Neuronal stem cell (in vitro differentiated cells): ENCODE measurements around the gene ACSF3.
A peak's percentile ranks its signal among the peaks of the same experiment; 100 is the strongest.
"Not testable (repeated sequence)": the region's sequence is repeated elsewhere in the genome, so short reads cannot be mapped to it uniquely, and the experiment has no call there.

Experiments used
- DNase-seq: peaks from one replicate; pipeline ENCODE4 v3.0.0-alpha.2; 2013; ENCODE audit warnings: low spot score
- H2AFZ ChIP-seq: one replicate; pipeline ENCODE4 v1.6.1; 2013; ENCODE audit warnings: mild to moderate bottlenecking, low read length, inconsistent platforms
- H2AK5ac ChIP-seq: 2 replicates; pipeline ENCODE4 v1.6.1; 2013; ENCODE audit warnings: low read depth, mild to moderate bottlenecking, inconsistent platforms, low read length, moderate library complexity, mixed read lengths
- H2BK120ac ChIP-seq: 2 replicates; pipeline ENCODE4 v1.6.1; 2013; ENCODE audit warnings: low read depth, mild to moderate bottlenecking, inconsistent platforms, low read length, moderate library complexity, mixed read lengths
- H2BK12ac ChIP-seq: one replicate; pipeline ENCODE4 v1.6.1; 2013; ENCODE audit warnings: low read length, inconsistent platforms
- H2BK15ac ChIP-seq: 2 replicates; pipeline ENCODE4 v1.6.1; 2013; ENCODE audit warnings: mild to moderate bottlenecking, low read length, inconsistent platforms, mixed read lengths
- H2BK5ac ChIP-seq: one replicate; pipeline ENCODE4 v1.6.1; 2013; ENCODE audit warnings: inconsistent platforms, mild to moderate bottlenecking, low read length, moderate library complexity
- H3K14ac ChIP-seq: one replicate; pipeline ENCODE4 v1.6.1; 2013; ENCODE audit warnings: low read length, inconsistent platforms
- H3K18ac ChIP-seq: 2 replicates; pipeline ENCODE4 v1.6.1; 2013; ENCODE audit warnings: low read length, inconsistent platforms
- H3K23ac ChIP-seq: 2 replicates; pipeline ENCODE4 v1.6.1; 2013; ENCODE audit warnings: low read depth, mild to moderate bottlenecking, mixed read lengths, low read length, inconsistent platforms; ENCODE audit not compliant: poor library complexity
- H3K27ac ChIP-seq: replicated peaks from 3 replicates; pipeline ENCODE4 v1.5.1; 2013; ENCODE audit warnings: low read length, inconsistent platforms
- H3K27me3 ChIP-seq, 3 experiments: 2 replicates each; pipeline ENCODE4 v1.6.1; 2013; ENCODE audit warnings: low read length in 3 of 3, mild to moderate bottlenecking in 2 of 3, inconsistent platforms in 1 of 3, low read depth in 1 of 3, mixed read lengths in 1 of 3, moderate library complexity in 1 of 3; ENCODE audit not compliant: control insufficient read depth in 3 of 3, insufficient read depth in 3 of 3
- H3K36me3 ChIP-seq, 2 donors: replicated peaks in 1 of 2; 2 replicates each; pipeline ENCODE4 v1.6.1; 2013; ENCODE audit warnings: low read length in 2 of 2; ENCODE audit not compliant: control insufficient read depth in 2 of 2, insufficient read depth in 2 of 2
- H3K4ac ChIP-seq: 2 replicates; pipeline ENCODE4 v1.6.1; 2013; ENCODE audit warnings: inconsistent platforms, mild to moderate bottlenecking, low read length, moderate library complexity
- H3K4me1 ChIP-seq, 2 donors: 1 replicate in 1 of 2; 2 replicates in 1 of 2; pipeline ENCODE4 v1.6.1; 2013; ENCODE audit warnings: low read length in 2 of 2, low read depth in 1 of 2; ENCODE audit not compliant: control insufficient read depth in 2 of 2, insufficient read depth in 1 of 2
- H3K4me2 ChIP-seq: one replicate; pipeline ENCODE4 v1.6.1; 2013; ENCODE audit warnings: mild to moderate bottlenecking, low read length, inconsistent platforms; ENCODE audit not compliant: insufficient read depth, poor library complexity, severe bottlenecking
- H3K4me3 ChIP-seq, 2 donors: 2 replicates each; pipeline ENCODE4 v1.5.1; 2013; ENCODE audit warnings: low read length in 2 of 2, mild to moderate bottlenecking in 2 of 2, inconsistent platforms in 1 of 2, moderate library complexity in 1 of 2
- H3K79me1 ChIP-seq: one replicate; pipeline ENCODE4 v1.6.1; 2013; ENCODE audit warnings: low read depth, mild to moderate bottlenecking, inconsistent platforms, low read length, moderate library complexity
- H3K9ac ChIP-seq: one replicate; pipeline ENCODE4 v1.6.1; 2013; ENCODE audit warnings: mild to moderate bottlenecking, low read depth, low read length, inconsistent platforms; ENCODE audit not compliant: poor library complexity
- H3K9me3 ChIP-seq, 2 donors: replicated peaks in 1 of 2; 2 replicates each; pipeline versions ENCODE3 to v1.6.1; 2013; ENCODE audit warnings: low read length in 2 of 2, mild to moderate bottlenecking in 2 of 2, inconsistent platforms in 1 of 2, low read depth in 1 of 2, mixed read lengths in 1 of 2, moderate library complexity in 1 of 2; ENCODE audit not compliant: control insufficient read depth in 2 of 2, insufficient read depth in 1 of 2
- H4K8ac ChIP-seq: one replicate; pipeline ENCODE4 v1.6.1; 2013; ENCODE audit warnings: low read depth, mild to moderate bottlenecking, inconsistent platforms, low read length, moderate library complexity
- H4K91ac ChIP-seq: one replicate; pipeline ENCODE4 v1.6.1; 2013; ENCODE audit warnings: low read length, low read depth, mild to moderate bottlenecking, inconsistent platforms; ENCODE audit not compliant: poor library complexity
- WGBS, 2 donors: extraction: QIAGEN DNeasy Blood & Tissue Kit; methylation state at CpG; one replicate each; pipeline ENCODE4 v1.1.7; 2013; ENCODE audit warnings: missing lambda C conversion rate in 2 of 2, mixed read lengths in 1 of 2; ENCODE audit not compliant: insufficient read length in 2 of 2, insufficient replicate concordance in 1 of 2; ENCODE audit errors: extremely low coverage in 2 of 2; 5-methylcytosine and 5-hydroxymethylcytosine counted together

ACSF3 gene

GRCh38 chr16:89187032-89187769 is 93.5 kb downstream of the ACSF3 start:
- Histone ChIP-seq H2BK12ac (peak overlapping the region; percentile 34), H3K9ac (peak overlapping the region; percentile 51), H3K14ac (no peak overlapping the region), H4K91ac (no peak overlapping the region), H3K23ac (no peak overlapping the region), H2BK15ac (no peak overlapping the region), H4K8ac (no peak overlapping the region), H3K27me3 (peaks cover 13 to 25% (median 24%) of the 10 kb centered on the region in 3 experiments), H2AFZ (no peak overlapping the region), H3K27ac (no peak overlapping the region), H2BK120ac (no peak overlapping the region), H2BK5ac (no peak overlapping the region), H3K18ac (no peak overlapping the region), H3K79me1 (peaks cover 3% of the 10 kb centered on the region), H3K4me1 (peaks cover 2 to 3% of the 10 kb centered on the region in 2 donors), H3K36me3 (no peaks in the 10 kb centered on the region), H3K4me2 (no peak overlapping the region), H2AK5ac (no peak overlapping the region), H3K4me3 (no peak overlapping the region), H3K4ac (no peak overlapping the region), H3K9me3 (peaks cover 0 to 6% of the 10 kb centered on the region in 2 donors)
- WGBS, 2 donors = no CpG with 5 or more reads among the region's 19 CpGs
- no peak for DNase-seq

DNA sequence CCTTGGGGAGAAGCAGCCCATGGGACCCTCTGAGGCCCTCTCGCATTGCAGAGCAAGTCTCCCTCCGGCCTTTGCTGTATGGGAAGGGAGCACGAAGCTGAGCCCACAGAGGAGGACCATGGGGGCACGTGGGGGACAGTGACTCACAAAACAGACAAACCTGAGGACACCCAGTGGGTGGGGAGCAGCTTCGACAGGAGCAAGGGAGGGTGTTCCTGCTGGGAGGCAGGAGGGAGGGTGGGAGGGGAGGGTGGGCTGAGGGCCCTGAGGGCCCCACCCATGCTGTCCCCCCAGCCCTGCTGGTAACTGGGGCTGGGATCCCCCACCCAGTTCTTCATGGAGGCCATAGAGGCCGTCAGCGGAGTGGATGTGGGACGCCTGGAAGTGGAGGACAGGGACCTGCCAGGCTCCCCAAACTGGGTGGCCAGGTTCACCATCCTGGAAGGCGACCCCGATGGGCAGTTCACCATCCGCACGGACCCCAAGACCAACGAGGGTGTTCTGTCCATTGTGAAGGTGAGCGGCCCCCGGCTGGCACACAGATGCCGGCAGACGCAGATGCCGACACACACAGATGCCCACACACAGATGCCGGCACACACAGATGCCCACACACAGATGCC is 94.2 kb downstream of the ACSF3 start:
- no peak overlapping the region for H2AFZ ChIP-seq
- no peak overlapping the region for H4K91ac ChIP-seq
- H3K27me3 ChIP-seq = peaks cover 13 to 25% (median 25%) of the 10 kb centered on the region in 3 experiments
- no peak for DNase-seq
- H3K9me3 ChIP-seq = peaks cover 0 to 6% of the 10 kb centered on the region in 2 donors
- H3K4me2 ChIP-seq = no peak overlapping the region
- no CpG with 5 or more reads among the region's 19 CpGs for WGBS, 2 donors
- peaks cover 2 to 4% of the 10 kb centered on the region in 2 donors for H3K4me1 ChIP-seq
- no peaks in the 10 kb centered on the region for H3K36me3 ChIP-seq
- H3K14ac ChIP-seq = no peak overlapping the region
- H3K4me3 ChIP-seq = no peak overlapping the region
- H2BK12ac ChIP-seq = no peak overlapping the region
- peaks cover 3% of the 10 kb centered on the region for H3K79me1 ChIP-seq
- no peak overlapping the region for H3K27ac ChIP-seq
- H2BK15ac ChIP-seq = no peak overlapping the region
- H3K18ac ChIP-seq = no peak overlapping the region
- H3K23ac ChIP-seq = no peak overlapping the region
- no peak overlapping the region for H2BK120ac ChIP-seq
- H3K4ac ChIP-seq = no peak overlapping the region
- no peak overlapping the region for H2AK5ac ChIP-seq
- no peak overlapping the region for H3K9ac ChIP-seq
- H4K8ac ChIP-seq = no peak overlapping the region
- H2BK5ac ChIP-seq = no peak overlapping the region

GRCh38 chr16:89188471-89189357 is 95.1 kb downstream of the ACSF3 start:
- not testable (repeated sequence) for H2BK5ac ChIP-seq, H4K91ac ChIP-seq, H3K14ac ChIP-seq, H3K4me1 ChIP-seq, H4K8ac ChIP-seq, H3K79me1 ChIP-seq, DNase-seq, H2BK15ac ChIP-seq, H3K4ac ChIP-seq, H3K36me3 ChIP-seq, H3K18ac ChIP-seq, H3K4me2 ChIP-seq, H2AK5ac ChIP-seq, H3K23ac ChIP-seq, H2BK120ac ChIP-seq, H2BK12ac ChIP-seq, H3K4me3 ChIP-seq, H3K9me3 ChIP-seq, H3K27ac ChIP-seq, H2AFZ ChIP-seq, H3K9ac ChIP-seq
- no CpG with 5 or more reads among the region's 25 CpGs for WGBS, 2 donors
- peaks cover 13 to 23% (median 19%) of the 10 kb centered on the region in 3 experiments for H3K27me3 ChIP-seq
